HPDE6-E6E7 (cell line): ENCODE results near the gene ZNF646.
A peak's percentile ranks its signal among the peaks of the same experiment; 100 is the strongest.

Source experiments
- DNase-seq: peaks from one replicate; pipeline ENCODE4 v3.0.0; 2011; ENCODE audit warnings: missing footprints; ENCODE audit errors: extremely low spot score

Gene ZNF646, protein sequence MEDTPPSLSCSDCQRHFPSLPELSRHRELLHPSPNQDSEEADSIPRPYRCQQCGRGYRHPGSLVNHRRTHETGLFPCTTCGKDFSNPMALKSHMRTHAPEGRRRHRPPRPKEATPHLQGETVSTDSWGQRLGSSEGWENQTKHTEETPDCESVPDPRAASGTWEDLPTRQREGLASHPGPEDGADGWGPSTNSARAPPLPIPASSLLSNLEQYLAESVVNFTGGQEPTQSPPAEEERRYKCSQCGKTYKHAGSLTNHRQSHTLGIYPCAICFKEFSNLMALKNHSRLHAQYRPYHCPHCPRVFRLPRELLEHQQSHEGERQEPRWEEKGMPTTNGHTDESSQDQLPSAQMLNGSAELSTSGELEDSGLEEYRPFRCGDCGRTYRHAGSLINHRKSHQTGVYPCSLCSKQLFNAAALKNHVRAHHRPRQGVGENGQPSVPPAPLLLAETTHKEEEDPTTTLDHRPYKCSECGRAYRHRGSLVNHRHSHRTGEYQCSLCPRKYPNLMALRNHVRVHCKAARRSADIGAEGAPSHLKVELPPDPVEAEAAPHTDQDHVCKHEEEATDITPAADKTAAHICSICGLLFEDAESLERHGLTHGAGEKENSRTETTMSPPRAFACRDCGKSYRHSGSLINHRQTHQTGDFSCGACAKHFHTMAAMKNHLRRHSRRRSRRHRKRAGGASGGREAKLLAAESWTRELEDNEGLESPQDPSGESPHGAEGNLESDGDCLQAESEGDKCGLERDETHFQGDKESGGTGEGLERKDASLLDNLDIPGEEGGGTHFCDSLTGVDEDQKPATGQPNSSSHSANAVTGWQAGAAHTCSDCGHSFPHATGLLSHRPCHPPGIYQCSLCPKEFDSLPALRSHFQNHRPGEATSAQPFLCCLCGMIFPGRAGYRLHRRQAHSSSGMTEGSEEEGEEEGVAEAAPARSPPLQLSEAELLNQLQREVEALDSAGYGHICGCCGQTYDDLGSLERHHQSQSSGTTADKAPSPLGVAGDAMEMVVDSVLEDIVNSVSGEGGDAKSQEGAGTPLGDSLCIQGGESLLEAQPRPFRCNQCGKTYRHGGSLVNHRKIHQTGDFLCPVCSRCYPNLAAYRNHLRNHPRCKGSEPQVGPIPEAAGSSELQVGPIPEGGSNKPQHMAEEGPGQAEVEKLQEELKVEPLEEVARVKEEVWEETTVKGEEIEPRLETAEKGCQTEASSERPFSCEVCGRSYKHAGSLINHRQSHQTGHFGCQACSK (N-terminal part only)

DNA sequence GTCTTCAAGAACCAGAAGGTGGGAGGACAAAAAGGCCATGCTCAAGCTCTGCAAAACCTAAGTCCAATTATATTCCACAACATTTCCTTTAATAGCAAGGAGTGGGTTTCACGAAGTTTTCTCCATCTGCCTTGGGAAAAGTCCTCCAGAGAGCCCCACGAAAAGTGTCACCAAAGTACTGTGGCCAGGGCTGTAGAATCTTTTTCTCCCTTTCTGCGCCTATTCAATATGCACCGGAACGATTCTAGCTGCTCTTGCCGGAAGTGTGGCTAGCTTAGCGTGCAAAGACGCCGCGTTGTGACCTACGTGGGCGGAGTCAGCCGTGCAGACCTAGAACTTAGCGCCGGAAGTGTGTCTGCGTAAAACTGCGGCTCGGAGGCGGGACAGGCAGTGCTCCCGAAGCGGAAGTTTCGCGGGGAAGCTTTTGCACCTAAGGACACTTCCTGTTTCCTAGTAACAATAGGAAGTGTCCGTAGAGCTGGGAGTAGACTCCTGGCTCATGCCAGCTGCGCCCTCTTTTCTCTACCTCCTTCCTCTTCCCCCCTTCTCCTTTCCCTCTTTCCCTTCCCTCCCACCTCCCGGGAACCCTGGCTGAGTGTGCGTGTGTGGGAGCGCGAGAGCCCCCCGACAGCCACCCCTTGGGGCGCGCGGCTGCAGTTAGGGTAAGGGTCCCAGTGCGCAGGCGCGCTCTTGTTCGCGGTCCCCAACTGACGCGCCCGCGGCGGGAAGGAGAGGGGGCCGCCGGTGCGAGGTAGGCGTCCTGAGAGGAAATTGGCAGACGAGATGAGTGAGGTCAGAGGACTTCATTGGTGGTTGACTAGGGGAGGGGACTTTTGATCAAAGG is at the start of gene ZNF646, which contains the start of gene ZNF668:
ZNF646 (plus strand) TSS at position 453 of the 844 bp plus-strand sequence. CDS start 1,903 bp downstream, outside the sequence.
ZNF668 (minus strand) TSS at position 271 of the 844 bp plus-strand sequence. CDS start 9,781 bp downstream, outside the sequence.
- peak; percentile 98 for DNase-seq

DNA sequence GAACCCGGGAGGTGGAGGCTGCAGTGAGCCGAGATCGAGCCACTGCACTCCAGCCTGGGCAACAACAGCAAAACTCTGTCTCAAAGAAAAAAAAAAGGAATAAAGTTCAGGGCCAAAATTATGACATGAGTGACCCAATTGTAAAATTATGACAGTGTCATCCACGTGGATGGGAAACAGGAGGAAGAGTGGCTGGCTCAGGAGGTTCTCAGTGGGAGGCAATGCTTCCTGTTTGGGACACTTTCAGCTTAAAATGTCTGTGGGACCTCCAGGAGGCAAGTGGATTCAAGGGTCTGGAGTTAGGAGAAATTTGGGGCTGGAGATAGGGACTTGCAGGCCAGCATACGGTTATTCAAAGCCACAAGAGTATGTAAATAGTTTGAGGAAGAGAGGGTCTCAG is 48.9 kb upstream of the ZNF646 start:
- no peak for DNase-seq

DNA sequence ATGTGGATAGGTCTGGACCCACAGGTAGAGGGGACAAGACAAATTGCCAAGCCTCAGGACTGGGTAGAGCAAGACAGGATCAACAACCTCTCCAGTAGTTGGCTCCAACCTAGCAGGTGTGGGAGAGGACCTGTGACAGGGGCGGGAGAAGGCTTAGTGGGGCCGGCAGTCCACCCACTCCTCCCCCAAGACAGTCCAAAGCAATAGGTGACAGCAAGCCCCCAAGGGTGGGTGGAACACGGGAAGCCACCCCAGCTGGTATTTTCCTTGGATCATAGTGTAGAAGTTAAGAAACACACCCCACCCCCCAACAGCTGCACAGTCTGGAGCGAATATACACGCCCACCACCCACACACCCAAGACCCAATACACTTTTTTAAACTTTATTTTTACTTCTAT is 45.0 kb upstream of the ZNF646 start:
- no peak for DNase-seq

DNA sequence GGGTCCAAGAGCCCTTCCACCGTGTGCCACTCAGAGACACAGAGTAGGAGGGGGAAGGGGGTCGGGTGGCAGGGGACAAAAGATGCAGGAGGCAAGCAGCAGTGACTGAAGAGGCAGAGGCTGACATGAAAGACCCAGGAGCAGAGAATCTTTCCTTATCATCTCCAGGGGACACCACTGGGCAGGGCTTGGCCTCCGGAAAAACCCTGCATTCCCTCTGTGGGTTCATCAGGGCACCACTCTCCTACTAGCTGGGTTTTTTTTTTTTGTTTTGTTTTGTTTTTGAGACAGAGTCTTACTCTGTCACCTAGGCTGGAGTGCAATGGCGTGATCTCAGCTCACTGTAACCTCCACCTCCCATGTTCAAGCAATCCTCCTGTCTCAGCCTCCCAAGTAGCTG is 42.9 kb upstream of the ZNF646 start:
- no peak for DNase-seq

DNA sequence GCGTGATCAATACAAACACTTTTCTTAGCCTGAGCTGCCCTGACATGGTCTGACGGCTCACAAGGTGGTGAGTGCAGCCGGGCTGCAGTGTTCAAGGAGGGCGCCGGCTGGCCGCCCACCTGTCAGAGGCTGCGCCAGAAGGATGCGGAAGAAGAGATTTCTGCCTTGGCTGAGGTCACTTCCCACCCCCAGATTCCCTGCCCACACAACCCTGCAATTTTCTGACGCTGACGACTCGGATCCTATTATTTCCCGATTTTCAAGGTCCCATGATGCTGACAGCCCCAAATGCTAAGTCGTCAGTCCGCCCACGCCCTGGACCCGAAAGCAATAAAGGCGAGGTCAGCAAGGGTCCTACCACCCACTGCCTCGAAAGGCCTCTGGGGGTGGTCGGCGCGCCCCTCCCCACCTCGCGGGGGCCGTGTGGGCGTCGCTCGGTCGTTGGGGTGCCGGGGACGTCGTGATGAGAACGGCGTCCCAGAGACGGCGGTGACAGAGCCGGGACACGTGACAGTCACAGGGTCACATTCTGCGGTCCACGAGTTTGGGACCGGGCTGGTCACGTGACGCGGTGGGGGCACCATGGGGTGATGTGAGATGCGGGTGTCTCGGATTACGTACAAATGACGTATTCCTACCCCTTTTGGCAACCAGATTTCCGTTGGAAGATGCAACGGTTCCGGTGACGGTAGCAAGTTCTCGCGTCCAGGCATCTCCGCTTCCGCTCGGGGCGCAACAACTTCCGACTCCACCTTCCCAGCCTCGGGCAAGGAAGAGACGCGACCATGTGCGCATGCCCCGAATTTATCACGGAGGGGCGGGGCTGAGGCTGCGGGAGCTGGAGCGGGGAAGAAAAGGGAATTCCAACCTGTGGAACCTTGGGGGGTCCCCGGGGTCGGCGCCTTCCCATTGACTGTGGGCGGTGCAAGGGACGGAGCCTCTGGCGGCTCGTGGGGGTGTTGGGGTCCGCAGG is 41.2 kb upstream of the ZNF646 start, which contains the start of gene STX4:
STX4 (plus strand) TSS at position 823 of the 973 bp plus-strand sequence. CDS start 248 bp downstream, outside the sequence.
- peak; percentile 90 for DNase-seq

DNA sequence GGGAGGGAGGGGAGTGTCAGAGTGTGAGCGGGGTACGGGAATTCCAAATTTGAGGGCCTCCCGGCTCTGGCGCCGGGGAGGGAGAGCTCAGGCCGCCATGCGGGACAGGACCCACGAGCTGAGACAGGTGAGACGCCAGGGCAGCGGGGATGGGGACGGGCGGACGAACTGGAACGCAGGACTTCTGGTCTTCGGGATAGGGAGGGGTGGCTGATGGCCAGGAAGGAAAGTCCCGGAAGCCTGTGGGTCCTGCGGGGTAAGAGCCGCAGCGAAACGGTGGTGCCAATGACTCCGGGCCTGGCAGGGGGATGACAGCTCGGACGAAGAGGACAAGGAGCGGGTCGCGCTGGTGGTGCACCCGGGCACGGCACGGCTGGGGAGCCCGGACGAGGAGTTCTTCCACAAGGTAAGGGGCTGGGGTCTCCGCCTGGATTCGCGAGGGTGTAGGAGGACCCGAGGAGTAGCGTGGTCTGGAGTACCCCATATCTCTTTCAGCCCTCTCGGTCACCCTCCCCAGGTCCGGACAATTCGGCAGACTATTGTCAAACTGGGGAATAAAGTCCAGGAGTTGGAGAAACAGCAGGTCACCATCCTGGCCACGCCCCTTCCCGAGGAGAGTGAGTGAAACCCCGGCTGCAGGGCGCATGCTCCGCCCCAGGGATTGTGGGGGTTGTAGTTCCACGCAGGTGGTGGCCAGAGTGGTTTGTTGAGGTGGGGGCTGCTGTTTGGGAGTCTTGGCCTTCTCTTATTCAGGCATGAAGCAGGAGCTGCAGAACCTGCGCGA is 40.3 kb upstream of the ZNF646 start:
- peak; percentile 98 for DNase-seq

DNA sequence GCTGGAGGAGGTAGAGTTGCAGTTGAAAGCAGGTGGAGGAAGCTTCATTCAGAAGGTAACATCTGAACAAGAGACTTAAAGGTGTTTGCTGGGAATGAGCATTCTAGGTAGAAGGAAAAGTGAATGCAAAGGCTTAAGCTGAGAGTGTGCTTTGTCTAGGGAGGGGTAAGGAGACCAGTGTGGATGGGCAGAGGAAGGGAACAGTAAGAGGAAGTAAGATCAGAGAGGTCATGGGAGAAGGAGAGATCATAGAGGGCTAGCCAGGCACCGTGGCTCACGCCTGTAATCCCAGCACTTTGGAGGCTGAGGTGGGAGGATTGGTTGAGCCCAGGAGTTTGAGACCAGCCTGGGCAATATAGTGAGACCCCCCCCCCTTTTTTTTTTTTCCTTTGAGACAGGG is 37.5 kb upstream of the ZNF646 start:
- DNase-seq: no peak

DNA sequence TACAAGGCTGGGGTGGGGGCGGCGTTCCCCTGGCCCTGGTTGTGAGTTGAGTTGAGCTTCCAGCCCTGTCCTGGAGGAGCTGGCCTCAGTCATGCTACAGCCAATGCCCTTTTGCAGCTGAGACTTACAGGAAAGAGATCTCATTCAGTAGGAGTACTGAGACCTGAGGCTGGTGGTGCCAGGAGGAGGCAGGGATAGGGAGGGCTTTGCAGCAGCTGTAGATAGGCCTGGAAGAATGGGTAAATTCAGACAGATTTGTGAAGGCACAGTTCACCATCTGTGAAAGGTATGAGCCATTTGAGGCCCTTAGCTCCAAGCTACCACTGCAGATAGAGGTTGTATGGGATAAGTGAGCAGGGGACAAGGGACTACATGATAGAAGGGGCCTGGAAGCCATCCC is 35.2 kb upstream of the ZNF646 start:
- DNase-seq: no peak

DNA sequence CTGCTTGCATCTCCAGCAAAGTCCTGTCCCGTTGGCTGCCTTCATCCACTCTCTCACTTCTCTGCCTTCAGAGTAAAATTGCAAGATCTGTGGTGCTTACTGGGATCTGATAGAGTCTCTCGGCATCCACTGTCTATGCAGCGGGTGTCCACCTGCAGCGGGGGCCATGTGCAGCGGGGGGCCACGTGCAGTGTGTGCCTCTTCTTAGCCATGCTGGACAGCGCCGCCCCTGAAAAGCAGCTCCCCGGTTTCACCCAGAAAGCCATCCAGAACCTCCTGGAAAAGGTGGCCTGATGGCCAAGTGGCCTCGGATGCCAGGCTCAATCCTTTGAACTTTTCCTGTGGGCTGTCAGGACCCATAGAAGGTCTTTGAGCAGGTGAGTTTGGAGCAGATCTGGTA is 31.4 kb upstream of the ZNF646 start:
- no peak for DNase-seq

DNA sequence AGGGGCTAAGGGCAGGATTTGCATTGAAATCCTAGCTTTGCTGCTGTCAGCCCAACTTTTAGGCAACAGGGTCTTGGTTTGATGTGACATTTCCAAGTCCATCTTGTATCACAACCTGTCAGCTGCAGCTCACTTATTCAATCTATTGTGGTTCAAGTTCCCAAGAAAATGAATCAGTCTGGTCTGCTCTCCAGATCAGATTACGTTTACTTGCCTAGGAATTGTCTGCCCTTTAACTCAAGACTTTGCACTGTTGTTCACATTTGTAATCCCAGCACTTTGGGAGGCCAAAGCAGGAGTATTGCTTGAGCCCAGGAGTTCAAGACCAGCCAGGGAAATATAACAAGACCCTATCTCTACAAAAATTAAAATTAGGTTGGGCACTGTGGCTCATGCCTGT is 30.9 kb upstream of the ZNF646 start:
- no peak for DNase-seq

DNA sequence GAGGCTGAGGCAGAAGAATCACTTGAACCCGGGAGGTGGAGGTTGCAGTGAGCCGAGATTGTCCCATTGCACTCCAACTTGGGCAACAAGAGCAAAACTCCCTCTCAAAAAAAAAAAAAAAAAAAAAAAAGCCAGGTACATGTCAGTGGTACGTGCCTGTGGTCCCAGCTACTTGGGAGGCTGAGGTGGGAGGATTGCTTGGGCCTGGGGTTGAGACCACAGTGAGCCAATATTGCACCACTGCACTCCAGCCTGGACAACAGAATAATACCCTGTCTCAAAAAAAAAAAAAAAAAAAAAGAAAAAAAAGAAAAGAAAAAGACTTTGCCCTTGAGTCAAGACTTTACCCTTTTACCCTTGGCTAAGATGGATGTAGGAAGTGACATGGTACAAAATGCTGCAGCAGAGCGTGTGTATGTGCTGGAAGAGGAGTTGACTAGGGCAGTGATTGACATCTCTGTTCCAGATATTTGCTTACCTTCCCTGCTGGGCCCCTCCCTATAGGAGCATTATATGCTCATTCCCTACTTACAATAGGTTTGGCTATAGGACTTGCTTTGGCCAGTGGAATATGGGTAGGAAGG is 30.2 kb upstream of the ZNF646 start:
- no peak for DNase-seq

DNA sequence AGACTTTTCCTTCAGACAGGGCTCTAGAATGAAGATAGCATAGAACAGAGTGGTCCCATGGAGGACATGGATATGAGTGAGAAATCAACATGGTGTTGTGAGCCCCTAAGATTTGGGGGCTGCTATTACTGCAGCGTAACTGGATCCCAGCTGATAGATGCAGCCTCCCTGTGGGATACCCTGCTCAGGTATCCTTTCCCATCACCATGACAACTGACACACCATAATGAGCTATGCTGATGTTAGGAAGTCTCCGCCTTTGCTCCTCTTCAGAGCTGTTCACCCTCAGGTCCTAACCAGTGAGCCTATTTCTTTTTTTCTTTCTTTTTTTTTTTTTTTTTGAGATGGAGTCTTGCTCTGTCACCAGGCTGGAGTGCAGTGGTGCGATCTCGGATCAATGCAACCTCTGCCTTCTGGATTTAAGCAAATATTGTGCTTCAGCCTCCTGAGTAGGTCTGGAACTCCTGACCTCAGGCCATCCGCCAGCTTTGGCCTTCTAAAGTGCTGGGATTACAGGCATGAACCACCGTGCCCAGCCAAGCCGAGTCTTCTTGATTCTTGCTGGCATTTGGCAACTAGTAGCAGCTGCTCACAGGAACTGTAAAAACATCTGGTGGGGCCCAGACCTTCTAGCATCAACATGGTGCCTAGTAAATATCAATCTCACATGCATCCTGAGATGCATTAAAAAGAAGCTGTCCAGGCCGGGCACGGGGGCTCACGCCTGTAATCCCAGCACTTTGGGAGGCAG is 23.8 kb upstream of the ZNF646 start:
- no peak for DNase-seq

DNA sequence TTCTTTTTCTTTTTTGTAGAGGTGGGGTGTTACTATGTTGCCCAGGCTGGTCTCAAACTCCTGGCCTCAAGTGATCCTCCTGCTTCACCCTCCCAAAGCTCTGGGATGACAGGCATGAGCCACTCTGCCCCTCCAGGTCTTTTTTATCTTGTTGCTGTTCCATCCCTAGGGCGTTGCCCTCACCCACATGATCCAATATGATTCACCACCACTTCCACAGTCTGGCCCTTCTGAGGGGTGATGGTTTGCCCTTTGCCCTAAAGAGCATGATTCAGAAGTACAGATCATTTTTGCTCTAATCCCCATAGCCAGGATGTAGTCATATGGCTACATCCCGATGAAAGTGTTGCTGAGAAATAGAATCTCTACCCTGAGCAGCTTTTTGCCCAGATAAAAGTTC is 22.1 kb upstream of the ZNF646 start:
- peak; percentile 97 for DNase-seq

DNA sequence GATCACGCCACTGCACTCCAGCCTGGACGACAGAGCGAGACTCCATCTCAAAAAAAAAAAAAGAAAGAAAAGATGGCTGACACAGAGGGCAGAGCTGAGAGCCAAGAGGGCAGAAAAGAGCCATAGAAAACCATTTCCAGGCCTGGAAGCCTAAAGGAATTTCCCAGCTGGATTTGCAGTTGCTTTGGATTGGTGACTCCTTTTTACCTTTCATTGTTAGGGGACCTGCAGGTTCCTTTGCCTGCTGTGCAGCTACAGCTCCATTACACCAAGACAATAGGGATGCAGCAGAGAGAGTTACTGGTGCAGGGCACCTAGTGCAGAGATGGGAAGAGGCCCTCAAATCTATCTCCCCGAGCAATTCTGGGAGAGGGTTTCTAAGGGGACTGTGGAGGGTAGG is 18.6 kb upstream of the ZNF646 start:
- no peak for DNase-seq

DNA sequence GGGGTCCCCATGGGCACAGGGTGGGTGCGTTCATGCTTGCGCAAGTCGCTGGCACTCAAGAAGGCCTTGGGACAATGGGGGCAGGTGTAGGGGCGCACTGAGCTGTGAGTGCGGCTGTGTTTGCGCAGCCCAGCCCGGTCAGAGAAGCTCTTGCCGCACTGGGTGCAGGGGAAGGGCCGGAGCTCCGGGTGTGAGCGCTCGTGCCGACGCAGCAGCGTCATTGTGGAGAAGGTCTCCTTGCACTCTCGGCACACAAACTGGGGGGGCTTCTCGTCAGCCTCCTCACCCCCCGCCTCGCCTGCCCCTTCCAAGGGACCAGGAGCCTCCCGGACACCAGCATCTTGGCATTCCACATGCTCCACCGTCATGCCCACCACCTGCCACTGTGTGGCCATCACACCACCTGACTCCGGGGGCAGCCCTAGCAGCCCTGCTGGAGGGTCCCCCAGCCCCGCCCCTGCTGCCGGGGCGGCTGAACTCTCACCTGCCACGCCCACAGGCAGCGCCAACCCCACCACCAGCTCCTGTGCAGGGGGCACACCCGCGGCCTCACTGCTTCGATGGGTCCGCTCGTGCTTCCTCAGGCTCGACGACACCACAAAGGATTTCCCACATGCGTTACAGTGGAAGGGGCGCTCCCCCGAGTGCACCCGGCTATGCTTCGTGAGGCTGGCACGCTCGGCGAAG is 13.0 kb upstream of the ZNF646 start:
- no peak for DNase-seq

DNA sequence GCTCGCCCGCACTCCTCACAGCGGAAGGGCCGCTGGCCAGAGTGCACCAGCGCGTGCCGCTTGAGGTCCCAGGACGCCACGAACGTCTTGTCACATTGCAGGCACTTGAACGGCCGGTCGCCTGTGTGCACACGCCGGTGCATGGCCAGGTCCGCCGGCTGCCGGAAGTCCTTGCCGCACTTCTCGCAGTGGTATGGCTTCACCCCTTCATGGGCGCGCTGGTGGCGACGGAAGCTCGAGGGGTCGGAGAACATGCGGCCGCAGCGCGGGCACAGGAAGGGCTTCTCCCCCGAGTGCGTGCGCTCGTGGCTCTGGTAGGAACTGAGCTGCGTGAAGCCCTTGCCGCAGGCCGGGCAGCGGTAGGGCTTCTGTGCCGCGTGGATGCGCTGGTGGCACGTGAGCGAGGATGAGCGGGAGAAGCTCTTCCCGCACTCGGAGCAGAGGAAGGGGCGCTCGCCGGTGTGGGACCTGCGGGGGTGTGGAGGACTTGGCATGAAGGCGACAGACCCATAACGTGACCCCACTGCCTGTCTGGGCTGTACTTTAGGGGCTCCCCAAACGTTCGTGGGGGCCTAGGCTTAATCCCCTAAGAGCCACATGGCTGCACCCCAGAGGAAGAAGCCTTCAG is 12.3 kb upstream of the ZNF646 start:
- no peak for DNase-seq

DNA sequence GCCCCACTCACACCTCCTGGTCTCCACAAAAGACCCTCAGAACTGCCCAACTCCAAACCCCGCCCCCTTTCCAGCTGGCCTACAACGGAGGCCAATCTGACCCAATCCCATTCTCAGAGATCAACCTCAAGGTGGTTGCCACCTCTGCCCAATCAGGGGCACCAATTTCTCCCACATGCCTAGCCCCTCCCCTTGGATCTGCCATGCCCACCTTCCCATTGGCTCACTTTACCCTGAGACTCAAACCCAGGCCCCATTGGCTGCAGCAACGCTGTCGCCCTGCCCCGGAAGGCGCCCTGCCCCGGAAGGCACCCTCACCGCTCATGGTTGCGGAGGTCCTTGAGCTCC is 10.8 kb upstream of the ZNF646 start:
- DNase-seq: no peak
